B cell (primary cell): Measurements from ENCODE around the gene RTN4.

Source experiments
- EZH2 ChIP-seq: IDR thresholded peaks from 2 replicates; pipeline ENCODE4 v1.6.1; 2012; ENCODE audit warnings: borderline replicate concordance, low read depth, mild to moderate bottlenecking, moderate library complexity, low read length; ENCODE audit not compliant: insufficient read depth, poor library complexity, severe bottlenecking
- TF ChIP-seq, protein P1 (sequence below): fragments of 200-600 bp; IDR thresholded peaks from one replicate; pipeline ENCODE4 v1.8.0; 2022; ENCODE audit warnings: antibody characterized with exemption, mild to moderate bottlenecking

DNA sequence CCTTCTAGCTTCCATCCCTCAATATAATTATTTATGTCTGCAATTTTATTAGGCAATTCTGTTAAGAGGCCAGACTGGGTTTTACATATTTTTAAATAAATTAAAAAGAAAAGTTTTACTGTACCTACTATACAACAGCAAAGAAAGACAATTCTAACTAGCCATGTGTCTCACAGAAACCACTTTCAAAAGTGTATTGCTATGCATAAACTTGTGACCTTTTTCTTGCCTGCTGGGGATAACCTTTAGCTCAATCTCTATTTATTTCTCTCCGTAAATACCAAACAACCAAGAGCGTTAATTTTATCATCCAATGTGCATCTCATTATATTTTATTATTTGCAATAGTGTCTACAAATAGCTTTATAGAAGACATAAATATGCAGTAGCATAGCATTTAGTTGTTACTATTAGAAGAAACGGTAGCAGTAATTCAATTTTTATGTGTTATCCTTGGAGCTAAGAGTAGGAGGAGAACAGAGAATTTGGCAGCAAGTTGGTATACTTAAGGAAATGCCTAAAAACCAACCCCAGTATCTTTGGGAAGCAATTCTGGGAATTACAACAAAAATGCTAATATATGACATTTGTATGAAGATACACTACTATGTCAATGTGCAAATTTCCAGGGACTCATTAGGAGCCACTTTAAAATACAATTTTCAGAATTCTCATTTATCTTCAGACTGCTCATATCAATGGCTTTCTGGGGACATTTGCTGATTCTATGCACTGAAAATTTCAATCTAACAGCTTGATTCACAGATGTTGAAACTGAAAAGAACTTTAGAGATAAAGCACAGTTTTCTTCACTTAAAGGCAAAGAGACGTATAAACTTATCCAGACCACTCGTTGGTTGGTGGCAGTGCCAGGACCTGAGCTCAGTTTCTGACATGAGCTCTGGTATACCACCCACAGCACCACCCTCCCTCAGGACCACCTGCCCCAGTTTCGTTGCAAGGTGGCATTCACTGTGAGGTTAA lies 23.0 kb upstream of the RTN4 start:
- no peak for TF ChIP-seq EZH2
- TF ChIP-seq, protein P1, sequence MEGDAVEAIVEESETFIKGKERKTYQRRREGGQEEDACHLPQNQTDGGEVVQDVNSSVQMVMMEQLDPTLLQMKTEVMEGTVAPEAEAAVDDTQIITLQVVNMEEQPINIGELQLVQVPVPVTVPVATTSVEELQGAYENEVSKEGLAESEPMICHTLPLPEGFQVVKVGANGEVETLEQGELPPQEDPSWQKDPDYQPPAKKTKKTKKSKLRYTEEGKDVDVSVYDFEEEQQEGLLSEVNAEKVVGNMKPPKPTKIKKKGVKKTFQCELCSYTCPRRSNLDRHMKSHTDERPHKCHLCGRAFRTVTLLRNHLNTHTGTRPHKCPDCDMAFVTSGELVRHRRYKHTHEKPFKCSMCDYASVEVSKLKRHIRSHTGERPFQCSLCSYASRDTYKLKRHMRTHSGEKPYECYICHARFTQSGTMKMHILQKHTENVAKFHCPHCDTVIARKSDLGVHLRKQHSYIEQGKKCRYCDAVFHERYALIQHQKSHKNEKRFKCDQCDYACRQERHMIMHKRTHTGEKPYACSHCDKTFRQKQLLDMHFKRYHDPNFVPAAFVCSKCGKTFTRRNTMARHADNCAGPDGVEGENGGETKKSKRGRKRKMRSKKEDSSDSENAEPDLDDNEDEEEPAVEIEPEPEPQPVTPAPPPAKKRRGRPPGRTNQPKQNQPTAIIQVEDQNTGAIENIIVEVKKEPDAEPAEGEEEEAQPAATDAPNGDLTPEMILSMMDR: no peak
